ENCODE data around the gene SMARCE1.

Gene SMARCE1

DNA sequence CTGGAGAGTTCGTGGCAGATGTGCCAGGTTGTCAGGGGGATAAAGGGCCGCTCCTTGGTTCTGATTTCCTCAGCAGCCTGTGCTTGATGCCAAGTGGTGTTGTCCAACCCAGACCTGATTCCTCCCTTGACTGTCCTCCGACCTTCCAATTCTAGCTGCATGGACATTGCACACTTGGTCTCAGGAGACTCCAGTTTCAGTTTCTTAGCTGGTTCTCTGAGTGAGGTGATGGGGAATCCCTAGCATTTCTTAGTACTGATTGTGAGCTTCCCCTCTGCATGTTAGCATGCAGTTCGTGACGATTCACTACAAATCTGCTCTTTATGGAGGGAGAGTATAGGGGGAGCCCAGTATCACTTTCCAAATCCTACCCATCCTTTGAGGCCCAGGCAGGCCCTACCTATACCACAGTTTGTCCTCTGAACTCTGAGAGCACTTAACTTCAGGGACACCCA, 70.0 kb downstream of the SMARCE1 start:
- no peak for DNase-seq

DNA sequence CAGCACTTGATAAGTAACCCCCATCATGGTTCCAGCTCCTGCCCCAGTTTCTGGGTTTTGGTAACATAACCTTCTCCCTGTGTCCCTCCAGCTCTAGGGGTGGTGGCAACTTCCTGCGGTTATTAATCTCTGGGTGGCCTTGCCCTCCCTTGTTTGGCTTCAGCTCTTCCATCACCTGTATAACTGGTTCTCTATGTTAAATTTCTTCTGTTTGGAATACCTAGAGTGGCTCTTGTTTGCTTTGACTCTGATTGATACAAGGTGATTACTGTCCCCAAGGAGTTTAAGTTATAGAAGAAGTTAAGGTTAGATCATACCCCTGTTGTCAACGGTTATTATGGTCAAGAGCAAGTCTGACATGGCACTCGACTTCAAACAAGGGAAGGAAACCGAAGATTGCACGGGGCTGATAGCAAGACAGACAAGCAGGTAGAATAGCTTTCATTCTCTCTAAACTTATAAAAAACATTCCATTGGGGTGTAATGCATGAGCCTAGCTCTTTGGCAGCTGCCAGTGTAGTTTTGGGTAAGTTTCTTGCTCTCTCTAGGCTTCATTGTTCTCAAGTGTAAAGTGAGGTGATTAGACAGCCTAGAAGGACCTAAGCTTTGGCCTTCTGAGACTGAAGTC, 71.4 kb downstream of the SMARCE1 start:
- DNase-seq, result no peak
